ENCODE results near the gene SGK1.
A peak's percentile ranks its signal among the peaks of the same experiment; 100 is the strongest.
"Not testable (repeated sequence)": the region's sequence is repeated elsewhere in the genome, so short reads cannot be mapped to it uniquely, and the experiment has no call there.

SGK1 gene

GRCh38 chr6:134183844-134184243 lies 134.1 kb downstream of the SGK1 start:
- no peak for DNase-seq (ENCODE audit: insufficient read length, low spot score)
- no peak for TF ChIP-seq CTCF (IDR thresholded peaks at IDR 0.05; ENCODE audit: insufficient read depth, missing control alignments)
- no peak for FAIRE-seq

GRCh38 chr6:134182528-134182927 lies 135.4 kb downstream of the SGK1 start:
- no peak for DNase-seq (ENCODE audit: insufficient read length, low spot score)
- FAIRE-seq: no peak
- no peak for TF ChIP-seq CTCF (IDR thresholded peaks at IDR 0.05; ENCODE audit: insufficient read depth, missing control alignments)

GRCh38 chr6:134181726-134182125 lies 136.2 kb downstream of the SGK1 start:
- DNase-seq (ENCODE audit: insufficient read length, low spot score); FAIRE-seq: not testable (repeated sequence)

- FAIRE-seq; DNase-seq (ENCODE audit: insufficient read length, low spot score): not testable (repeated sequence)
Measured at GRCh38 chr6:134181251-134181650, 136.7 kb downstream of the SGK1 start.

GRCh38 chr6:134180540-134180939 lies 137.4 kb downstream of the SGK1 start:
- not testable (repeated sequence) for FAIRE-seq; DNase-seq (ENCODE audit: insufficient read length, low spot score)

GRCh38 chr6:134178161-134179044 lies 139.5 kb downstream of the SGK1 start:
- peak; percentile 53 for TF ChIP-seq CTCF (IDR thresholded peaks at IDR 0.05; ENCODE audit: insufficient read depth, missing control alignments)
- DNase-seq (ENCODE audit: insufficient read length, low spot score) (peak; percentile 64), FAIRE-seq (no peak)

- no peak for TF ChIP-seq CTCF (IDR thresholded peaks at IDR 0.05; ENCODE audit: insufficient read depth, missing control alignments)
- FAIRE-seq (no peak), DNase-seq (ENCODE audit: insufficient read length, low spot score) (no peak)
Measured at GRCh38 chr6:134177753-134178160, 140.2 kb downstream of the SGK1 start.

- no peak for FAIRE-seq
- DNase-seq (ENCODE audit: insufficient read length, low spot score): no peak
- TF ChIP-seq CTCF (IDR thresholded peaks at IDR 0.05; ENCODE audit: insufficient read depth, missing control alignments): no peak
Measured at GRCh38 chr6:134177236-134177635, 140.7 kb downstream of the SGK1 start.
